Mucosa of descending colon (tissue), 3 donors: ENCODE measurements around the gene HDAC4. TPM values are rescaled to one million over a fixed set of nuclear protein-coding genes. Genes with fewer than 3 reads are reported as not detected.

Source experiments
- ATAC-seq: fragments of 200-7000 bp; cut with Tn5 transposase; one replicate; pipeline ENCODE4 v1.9.1; 2020; ENCODE audit warnings: mild to moderate bottlenecking, moderate library complexity
- DNase-seq, 3 donors: peaks; one replicate each; pipeline ENCODE4 v3.0.0-alpha.2; 2020
- H3K36me3 ChIP-seq: fragments of 200-600 bp; one replicate; pipeline ENCODE4 v1.8.0; 2021; ENCODE audit warnings: low read depth, mild to moderate bottlenecking
- H3K4me1 ChIP-seq: fragments of 200-600 bp; one replicate; pipeline ENCODE4 v1.8.0; 2021; ENCODE audit warnings: low read depth, mild to moderate bottlenecking
- H3K4me3 ChIP-seq: fragments of 200-600 bp; one replicate; pipeline ENCODE4 v1.8.0; 2021; ENCODE audit warnings: mild to moderate bottlenecking
- H3K9me3 ChIP-seq: fragments of 200-600 bp; one replicate; pipeline ENCODE4 v1.8.0; 2021; ENCODE audit warnings: mild to moderate bottlenecking
- CTCF ChIP-seq: fragments of 200-600 bp; IDR thresholded peaks from one replicate; pipeline ENCODE4 v1.8.0; 2022; ENCODE audit warnings: antibody characterized with exemption, mild to moderate bottlenecking
- intact Hi-C, 2 donors: fragments of 100-400 bp; cut with DNase I in 1 of 2; cut with micrococcal nuclease in 1 of 2; formaldehyde crosslinking; loops; one replicate each; pipeline versions ENCODE4 v1.11.0 to v1.11.1; 2022; cut with DNase I, micrococcal nuclease
- total RNA-seq, 3 donors: library from RNA; stranded (reverse); fragmentation: NEBNext Ultra II Directional in 2 of 3; extraction: Animal tissue kit (Norgen Biotek cat#: 25700) in 2 of 3; gene quantifications; one replicate each; pipeline versions ENCODE4 v1.2.1 to v1.2.4, GENCODE V29; 2021 to 2023
- donor health status: DM: no; HTN: no; CAD: no; lungs with moderate emphysema.
- donor health status: DM: no; HTN: no; CAD: no.
- donor health status: DM: no; HTN: yes; CAD: no.

The HDAC4 gene
- total RNA-seq, 3 donors from 2014 or later: 41.4 to 147 (median 44.0) TPM

GRCh38 chr2:239305771-239306170, 95.0 kb downstream of the HDAC4 start:
- no peaks in the 10 kb centered on the region for H3K36me3 ChIP-seq
- ATAC-seq (no peak), DNase-seq (no peak)
- no peaks in the 10 kb centered on the region for H3K9me3 ChIP-seq
- TF ChIP-seq CTCF: no peak
- intact Hi-C loops: no loop called here
- no peak overlapping the region for H3K4me3 ChIP-seq
- H3K4me1 ChIP-seq: peaks cover 16% of the 10 kb centered on the region

- intact Hi-C loops: no loop called here
- H3K4me1 ChIP-seq: peaks cover 14% of the 10 kb centered on the region
- H3K36me3 ChIP-seq: no peaks in the 10 kb centered on the region
- no peak for TF ChIP-seq CTCF
- no peak overlapping the region for H3K4me3 ChIP-seq
- H3K9me3 ChIP-seq: no peaks in the 10 kb centered on the region
- DNase-seq (peak in 1 of 3 donors; percentile 27), ATAC-seq (no peak)
Observed at GRCh38 chr2:239305222-239305575, 95.6 kb downstream of the HDAC4 start.

- H3K4me1 ChIP-seq: peaks cover 19% of the 10 kb centered on the region
- no peaks in the 10 kb centered on the region for H3K9me3 ChIP-seq
- ATAC-seq (no peak), DNase-seq (peak in 1 of 3 donors; percentile 34)
- no peak overlapping the region for H3K4me3 ChIP-seq
- intact Hi-C loops: no loop called here
- H3K36me3 ChIP-seq: no peaks in the 10 kb centered on the region
- TF ChIP-seq CTCF: no peak
Observed at GRCh38 chr2:239304533-239305221, 96.1 kb downstream of the HDAC4 start.

GRCh38 chr2:239303711-239304532, 96.9 kb downstream of the HDAC4 start:
- intact Hi-C loops: no loop called here
- DNase-seq (peak in 2 of 3 donors; percentile 46 to 52), ATAC-seq (peak; percentile 66)

More at GRCh38 chr2:239303711-239304532, 96.9 kb downstream of the HDAC4 start:
- Histone ChIP-seq H3K4me1 (peaks cover 23% of the 10 kb centered on the region), H3K4me3 (no peak overlapping the region), H3K9me3 (no peaks in the 10 kb centered on the region), H3K36me3 (no peaks in the 10 kb centered on the region)
- no peak for TF ChIP-seq CTCF
